GM12874 (cell line): ENCODE results near the gene TSPEAR.

Experiments
- CTCF ChIP-seq: IDR thresholded peaks from 2 replicates; pipeline ENCODE4 v1.5.1; 2011; ENCODE audit warnings: low read depth, mild to moderate bottlenecking, control low read depth, low read length, moderate library complexity; ENCODE audit not compliant: insufficient read depth

Gene TSPEAR

GRCh38 chr21:44534688-44535087 lies 176.7 kb downstream of the TSPEAR start:
- TF ChIP-seq CTCF = no peak

GRCh38 chr21:44533891-44534627 lies 177.3 kb downstream of the TSPEAR start:
- no peak for TF ChIP-seq CTCF

GRCh38 chr21:44533121-44533890 lies 178.1 kb downstream of the TSPEAR start:
- no peak for TF ChIP-seq CTCF

- TF ChIP-seq CTCF = no peak
Measured at GRCh38 chr21:44532712-44533111, 178.7 kb downstream of the TSPEAR start.

- TF ChIP-seq CTCF = no peak
Measured at GRCh38 chr21:44531606-44532564, 179.5 kb downstream of the TSPEAR start.

GRCh38 chr21:44530903-44531605 lies 180.3 kb downstream of the TSPEAR start:
- TF ChIP-seq CTCF = no peak
